Activated CD4-positive, alpha-beta T cell treated with anti-CD3 and anti-CD28 coated beads, Interleukin-2, amount 50 U/mL, for 16 hours (primary cell): ENCODE data around the gene ERMP1.
A peak's percentile ranks its signal among the peaks of the same experiment; 100 is the strongest.
"Not testable (repeated sequence)": the region's sequence is repeated elsewhere in the genome, so short reads cannot be mapped to it uniquely, and the experiment has no call there.

Source experiments
- DNase-seq: peaks from one replicate; pipeline ENCODE4 v3.0.0-alpha.2; 2020

Gene ERMP1

DNA sequence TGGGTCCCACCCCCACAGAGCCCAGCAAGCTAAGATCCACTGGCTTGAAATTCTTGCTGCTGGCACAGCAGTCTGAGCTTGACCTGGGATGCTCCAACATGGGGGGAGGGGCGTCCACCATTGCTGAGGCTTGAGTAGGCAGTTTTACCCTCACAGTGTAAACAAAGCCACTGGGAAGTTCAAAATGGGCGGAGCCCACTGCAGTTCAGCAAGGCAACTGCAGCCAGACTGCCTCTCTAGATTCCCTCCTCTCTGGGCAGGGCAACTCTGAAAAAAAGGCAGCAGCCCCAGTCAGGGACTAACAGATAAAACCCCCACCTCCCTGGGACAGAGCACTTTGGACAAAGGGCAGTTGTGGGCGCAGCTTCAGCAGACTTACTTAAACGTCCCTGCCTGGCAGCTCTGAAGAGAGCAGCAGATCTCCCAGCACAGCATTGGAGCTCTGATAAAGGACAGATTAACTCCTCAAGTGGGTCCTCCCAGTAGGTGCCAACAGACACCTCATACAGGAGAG, 53.2 kb downstream of the ERMP1 start:
- not testable (repeated sequence) for DNase-seq

DNA sequence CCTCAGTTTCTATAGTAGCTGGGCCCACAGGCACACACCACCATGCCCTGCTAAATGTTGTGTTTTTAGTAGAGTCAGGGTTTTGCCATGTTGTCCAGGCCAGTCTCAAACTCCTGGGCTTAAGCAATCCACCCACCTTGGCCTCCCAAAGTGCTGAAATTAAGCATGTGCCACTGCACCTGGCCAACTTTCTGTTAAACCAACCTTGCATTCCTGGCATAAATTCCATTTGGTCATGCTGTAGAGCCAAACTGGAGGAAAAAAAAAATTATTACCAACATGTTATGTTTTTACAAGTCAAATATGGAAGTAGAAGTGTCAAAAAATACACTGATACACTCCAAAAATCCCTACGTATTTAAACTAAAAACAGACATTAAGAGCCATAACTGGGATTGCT, 54.1 kb downstream of the ERMP1 start:
- no peak for DNase-seq

GRCh38 chr9:5773324-5773999, 59.5 kb downstream of the ERMP1 start:
- DNase-seq, result no peak

DNA sequence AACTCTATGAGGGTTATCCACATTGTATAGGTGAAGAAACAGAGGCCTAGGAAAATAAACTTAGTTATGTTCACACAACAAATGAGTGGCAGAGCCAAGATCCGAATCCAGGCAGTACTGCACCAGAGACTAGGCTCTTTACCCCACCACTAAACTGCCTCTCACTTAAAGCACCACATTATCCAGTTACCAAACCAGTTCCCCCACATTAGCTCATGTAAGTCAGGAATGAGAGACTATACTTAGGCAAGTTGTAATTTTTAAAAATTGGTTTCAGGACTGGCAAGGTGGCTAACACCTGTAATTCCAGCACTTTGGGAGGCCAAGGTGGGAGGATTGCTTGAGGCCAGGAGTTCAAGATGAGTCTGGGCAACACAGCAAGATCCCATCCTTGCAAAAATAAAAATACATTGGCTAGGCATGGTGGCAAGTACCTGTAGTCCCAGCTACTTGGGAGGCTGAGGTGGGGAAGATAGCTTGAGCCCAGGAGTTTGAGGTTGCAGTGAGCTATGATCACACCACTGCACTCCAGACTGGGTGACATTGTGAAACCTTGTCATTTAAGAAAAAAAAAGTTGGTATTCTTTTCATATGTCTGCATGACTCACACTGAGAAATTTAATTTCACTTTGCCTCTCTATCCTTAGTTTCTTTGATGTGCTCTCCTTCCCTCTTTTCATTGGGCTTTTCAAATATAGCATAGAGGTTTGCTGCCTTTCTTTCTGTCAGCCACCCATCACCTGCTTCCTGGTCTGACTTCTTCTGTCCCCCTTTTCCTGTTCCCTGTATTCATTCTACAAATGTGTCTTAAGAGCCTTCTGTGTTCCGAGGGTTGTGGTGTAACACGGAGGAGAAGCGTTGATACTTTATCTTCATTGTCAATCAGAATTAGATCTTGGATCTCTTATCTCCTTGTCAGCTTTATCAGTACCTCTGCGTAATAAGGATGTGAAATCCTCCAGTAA, 64.7 kb downstream of the ERMP1 start:
- peak; percentile 64 for DNase-seq

DNA sequence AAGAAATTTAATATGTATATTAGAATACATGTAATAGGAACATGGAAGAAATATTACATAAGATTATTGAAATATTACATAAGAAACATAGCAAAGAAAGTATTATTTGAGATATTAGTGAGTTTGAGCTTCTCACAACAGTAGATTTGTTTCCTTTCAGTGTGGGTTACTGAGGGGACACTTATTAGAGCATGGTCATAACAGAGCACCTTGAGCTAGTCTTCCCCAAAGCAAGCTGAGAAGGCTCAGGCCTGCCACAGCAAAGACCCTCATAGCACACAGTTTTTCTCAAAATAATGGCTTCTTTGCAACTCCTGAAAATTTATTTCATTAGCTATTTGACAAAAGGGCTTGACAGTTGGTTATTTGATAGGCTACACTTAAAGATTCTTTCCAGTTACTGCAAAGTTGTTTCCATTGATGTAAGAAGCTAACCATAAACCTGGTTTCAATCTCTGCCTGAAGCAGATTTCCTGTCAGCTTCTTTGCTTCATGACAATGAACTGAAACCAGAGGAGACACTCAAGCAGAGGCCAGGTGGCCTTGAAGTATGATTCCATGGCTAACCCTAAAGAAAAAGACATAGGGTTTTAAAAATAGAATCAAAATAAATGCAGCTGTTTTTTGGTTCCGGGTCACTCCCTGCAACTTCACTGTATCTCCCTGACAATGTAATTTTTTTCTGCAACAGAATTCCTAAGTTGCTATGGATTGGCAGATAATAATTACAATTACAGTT, 68.6 kb downstream of the ERMP1 start:
- DNase-seq, result peak; percentile 53

DNA sequence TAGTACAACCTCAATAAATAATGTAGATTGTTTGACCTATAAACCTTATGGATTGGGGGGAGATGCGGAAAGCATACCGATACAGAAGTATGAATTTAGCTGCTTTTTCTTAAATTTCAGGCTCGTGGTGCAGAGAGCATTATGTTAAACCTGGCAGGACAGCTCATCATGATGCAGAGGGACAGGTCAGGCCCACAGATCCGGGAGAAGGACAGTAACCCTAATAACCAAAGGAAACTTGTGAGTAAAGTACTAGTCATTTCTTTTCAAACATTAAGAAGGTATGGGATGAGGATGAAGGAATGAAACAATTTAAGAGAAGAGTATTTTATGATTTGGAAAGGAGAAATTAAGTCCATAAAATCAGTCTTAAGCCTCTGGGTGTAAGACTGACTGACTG, 70.5 kb downstream of the ERMP1 start:
- no peak for DNase-seq

GRCh38 chr9:5760338-5760737, 72.6 kb downstream of the ERMP1 start:
- DNase-seq, result no peak

DNA sequence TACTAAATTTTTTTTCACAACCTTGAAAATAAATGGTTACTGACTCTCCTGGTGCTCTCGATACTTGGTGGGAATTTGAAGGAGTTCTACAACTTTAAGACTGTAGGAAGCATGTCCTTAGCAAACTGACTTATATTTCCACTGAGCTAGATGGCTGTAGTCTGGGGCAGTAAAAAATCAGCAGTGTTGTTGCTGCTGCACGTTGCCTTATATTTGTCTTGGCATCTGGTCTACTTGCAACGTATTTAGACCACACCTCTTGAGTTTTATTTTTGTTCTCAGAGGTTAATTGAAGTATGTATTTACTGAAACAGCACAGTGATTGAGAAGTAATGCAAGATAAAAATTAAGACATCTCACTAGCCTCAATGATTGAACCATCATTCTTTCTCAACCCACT, 76.3 kb downstream of the ERMP1 start:
- DNase-seq, result no peak

DNA sequence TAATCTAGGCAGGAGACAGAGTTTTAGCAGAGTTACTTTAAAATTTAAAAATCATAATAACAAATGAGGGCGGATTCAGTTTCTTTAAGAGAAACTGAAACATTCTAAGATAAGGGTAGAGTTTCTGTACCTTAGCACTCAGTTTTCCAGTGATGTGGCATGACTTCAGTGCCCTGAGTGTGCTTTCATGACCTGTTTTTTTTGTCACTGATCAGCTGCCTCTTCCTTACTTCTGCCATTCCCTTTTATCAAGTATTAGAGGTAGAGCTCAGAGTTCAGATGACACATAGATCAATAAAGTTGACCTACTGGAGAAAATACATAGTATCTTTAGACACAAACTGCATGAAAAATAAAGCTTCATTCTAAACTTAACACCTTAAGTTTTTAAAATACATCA, 82.3 kb downstream of the ERMP1 start:
- no peak for DNase-seq

GRCh38 chr9:5749306-5749705, 83.6 kb downstream of the ERMP1 start:
- no peak for DNase-seq

DNA sequence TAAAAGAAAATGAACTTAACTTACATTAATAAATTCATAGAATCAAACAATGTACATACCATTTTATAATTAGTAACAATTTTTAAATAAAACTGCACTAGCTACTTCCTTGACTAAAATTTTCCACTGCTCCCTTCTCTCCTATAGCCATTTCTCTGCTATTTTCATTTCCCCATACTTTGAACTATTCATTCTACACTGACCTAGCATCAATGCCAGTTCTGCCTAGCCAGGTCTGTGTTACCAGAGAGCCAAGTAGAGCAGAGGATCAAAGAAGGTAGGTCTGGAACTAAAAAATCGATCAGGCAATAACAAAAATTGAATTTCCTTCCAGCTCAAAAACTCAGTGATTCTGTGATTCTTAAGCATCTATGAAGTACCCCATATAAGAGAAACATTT, 84.5 kb downstream of the ERMP1 start:
- no peak for DNase-seq

GRCh38 chr9:5743109-5743508, 89.8 kb downstream of the ERMP1 start:
- DNase-seq, result no peak

DNA sequence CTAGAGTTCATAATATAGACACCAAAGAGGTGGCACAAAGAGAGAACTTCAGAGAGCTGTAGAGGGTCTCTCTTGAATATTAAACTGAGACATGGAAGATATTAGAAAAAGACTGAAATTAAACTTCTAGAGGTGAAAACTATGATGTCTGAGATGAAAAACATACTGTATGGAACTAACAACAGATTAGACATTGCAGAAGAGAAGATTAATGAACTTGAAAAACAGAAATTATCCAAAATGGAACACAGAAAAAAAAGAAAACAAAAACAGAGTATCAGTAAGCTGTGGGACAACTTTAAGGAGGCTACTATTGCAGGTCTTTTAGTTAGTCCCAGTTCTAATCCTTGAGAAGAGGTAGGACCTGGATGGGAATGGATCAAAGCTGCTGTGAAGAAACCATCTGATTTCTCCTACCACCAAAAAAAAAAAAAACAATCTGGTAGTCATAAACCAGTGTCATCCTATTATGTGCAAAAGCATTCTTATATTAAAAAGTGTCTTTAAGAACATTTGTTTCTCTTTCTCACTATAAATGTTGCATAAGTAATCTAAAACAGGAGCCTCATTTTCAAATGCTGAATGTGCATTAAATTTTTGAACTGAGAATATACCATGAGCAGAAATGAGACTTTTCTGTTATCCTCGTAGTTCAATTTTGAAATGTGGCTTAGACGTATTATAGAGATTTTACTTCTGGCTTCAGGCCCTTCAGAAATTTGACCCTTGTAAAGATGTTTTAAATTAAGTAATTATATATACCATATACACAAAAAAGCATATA, 96.2 kb downstream of the ERMP1 start:
- DNase-seq, result no peak

- DNase-seq, result no peak
Observed at GRCh38 chr9:5735072-5735471, 97.8 kb downstream of the ERMP1 start.
